ENCODE results near the gene SLC25A45. TPM values are rescaled to one million over a fixed set of nuclear protein-coding genes. Genes with fewer than 3 reads are reported as not detected.
A peak's percentile ranks its signal among the peaks of the same experiment; 100 is the strongest.

Gene SLC25A45
- total RNA-seq, 1 donor from 2014 or later = 7.1 TPM

- no peak for DNase-seq (ENCODE audit: low spot score)
Observed at GRCh38 chr11:65389294-65389980, 7.0 kb upstream of the SLC25A45 start.

GRCh38 chr11:65388731-65389130 is 6.3 kb upstream of the SLC25A45 start:
- DNase-seq (ENCODE audit: low spot score) = no peak

DNA sequence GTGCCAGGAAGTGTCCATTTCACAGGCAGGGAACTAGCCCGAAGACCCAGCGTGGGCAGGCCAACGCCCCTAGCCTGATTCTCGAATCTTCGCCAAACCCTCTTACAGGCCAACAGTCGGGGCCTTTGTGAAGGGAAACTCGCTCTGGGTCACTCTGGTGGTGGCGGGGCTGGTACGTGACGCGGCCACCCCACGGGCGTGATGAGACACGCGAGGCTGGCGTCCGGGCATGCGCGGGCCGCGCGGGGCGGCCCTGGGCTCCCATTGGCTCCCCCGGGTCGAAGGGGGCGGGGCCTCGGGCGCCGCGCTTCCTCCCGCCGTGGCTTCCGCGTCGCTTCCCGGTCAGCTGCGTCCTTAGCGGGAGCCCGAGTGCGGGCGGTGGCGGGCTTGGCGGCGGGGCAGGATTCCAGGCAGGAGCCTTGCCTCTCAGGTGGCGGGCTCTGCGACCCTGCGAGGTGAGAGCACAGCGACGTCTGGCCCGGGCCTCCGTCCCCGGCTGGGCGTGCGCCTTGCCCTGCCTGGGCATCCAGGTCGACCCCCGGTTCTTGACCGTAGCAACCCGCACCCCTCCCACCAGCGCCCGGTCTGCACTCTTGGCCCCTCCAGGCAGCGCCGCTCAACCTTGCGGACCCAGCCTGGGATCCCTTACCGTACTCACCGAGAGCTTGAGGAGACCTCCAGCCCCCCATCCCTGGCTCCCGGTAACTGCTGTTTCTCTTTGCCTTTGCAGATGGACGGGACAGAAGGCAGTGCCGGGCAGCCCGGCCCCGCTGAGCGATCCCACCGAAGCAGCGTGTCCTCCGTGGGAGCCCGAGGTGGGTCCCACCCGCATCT is 4.1 kb upstream of the SLC25A45 start, which contains the start of gene FRMD8:
Gene FRMD8, plus strand, starts transcription at position 331 of the 834 bp plus-strand sequence. Its CDS starts 400 bp downstream, at position 731.
- peak; percentile 93 for DNase-seq (ENCODE audit: low spot score)

DNA sequence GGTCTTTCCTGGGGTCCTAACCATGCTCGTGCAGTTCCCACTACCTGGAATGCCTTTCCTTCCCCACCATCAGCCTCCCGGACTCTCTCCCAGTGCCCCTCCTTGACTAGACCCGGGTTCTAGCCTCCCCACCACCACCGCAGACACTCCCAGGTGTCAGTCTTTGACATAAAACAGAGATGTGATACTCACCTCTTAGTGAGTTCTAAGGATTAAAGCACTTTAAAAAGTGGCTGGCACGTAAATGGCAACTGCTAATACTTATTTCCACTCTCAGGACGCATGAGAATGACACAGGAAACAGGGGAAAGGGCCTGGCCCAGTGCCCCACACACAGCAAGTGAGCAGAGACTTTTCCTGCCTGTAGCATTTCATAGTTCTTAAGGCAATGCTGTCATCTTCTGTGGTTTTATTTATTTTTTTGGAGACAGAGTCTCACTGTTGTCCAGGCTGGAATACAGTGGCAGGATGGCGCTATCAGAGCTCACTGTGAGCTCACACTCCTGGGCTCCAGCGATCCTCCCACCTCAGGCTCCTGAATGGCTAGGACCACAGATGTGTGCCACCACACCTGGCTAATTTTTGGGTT is 1.9 kb upstream of the SLC25A45 start:
- no peak for DNase-seq (ENCODE audit: low spot score)

DNA sequence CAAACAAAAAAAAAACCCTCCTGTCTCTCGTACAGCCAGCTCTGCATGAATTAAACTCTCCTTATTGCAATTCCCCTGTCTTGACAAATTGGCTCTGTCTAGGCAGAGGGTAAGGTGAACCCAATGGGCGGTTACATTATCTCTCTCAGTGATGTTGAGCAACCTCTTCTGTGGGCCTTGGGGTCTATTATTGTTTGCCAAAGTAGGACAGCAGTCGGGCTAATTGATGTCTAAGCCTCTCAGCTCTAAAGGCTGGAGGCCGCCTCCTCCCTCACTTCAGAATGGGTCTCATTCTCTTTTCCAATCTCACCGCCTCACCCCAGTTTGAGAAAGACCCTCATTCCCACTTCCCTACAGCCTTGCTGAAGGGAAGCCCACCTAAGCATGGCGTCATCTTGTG is 1.3 kb upstream of the SLC25A45 start:
- DNase-seq (ENCODE audit: low spot score) = no peak

DNA sequence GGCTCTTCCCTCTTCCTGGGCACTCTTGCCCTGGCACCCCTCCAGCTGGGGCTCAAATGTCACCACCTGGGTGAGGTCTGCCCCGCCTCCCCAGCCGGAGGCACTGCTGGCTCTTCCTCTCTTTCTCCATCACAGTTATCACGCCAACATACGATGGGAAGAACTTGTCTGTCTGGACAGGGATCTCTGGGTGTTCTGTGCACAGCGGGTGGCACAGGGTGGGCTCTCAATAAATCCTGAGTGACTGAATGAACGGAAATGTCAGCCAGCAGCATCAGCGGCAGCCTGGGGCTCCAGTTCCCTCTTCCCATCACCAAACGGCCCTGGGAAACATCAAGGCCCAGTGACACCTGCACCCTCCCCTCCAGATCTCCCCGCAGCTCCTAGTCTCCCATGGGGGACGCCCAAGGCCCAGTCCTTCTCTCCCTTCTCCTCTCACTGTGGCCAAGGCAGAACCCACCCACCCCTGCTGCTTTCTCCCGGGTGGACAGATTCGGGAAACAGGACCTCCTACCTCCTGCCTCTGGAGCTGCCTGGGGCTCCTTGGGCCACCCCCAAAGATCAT is 440 bp upstream of the SLC25A45 start:
- no peak for DNase-seq (ENCODE audit: low spot score)

GRCh38 chr11:65381716-65382032 is 772 bp downstream of the SLC25A45 start:
- peak; percentile 93 for DNase-seq (ENCODE audit: low spot score)

DNA sequence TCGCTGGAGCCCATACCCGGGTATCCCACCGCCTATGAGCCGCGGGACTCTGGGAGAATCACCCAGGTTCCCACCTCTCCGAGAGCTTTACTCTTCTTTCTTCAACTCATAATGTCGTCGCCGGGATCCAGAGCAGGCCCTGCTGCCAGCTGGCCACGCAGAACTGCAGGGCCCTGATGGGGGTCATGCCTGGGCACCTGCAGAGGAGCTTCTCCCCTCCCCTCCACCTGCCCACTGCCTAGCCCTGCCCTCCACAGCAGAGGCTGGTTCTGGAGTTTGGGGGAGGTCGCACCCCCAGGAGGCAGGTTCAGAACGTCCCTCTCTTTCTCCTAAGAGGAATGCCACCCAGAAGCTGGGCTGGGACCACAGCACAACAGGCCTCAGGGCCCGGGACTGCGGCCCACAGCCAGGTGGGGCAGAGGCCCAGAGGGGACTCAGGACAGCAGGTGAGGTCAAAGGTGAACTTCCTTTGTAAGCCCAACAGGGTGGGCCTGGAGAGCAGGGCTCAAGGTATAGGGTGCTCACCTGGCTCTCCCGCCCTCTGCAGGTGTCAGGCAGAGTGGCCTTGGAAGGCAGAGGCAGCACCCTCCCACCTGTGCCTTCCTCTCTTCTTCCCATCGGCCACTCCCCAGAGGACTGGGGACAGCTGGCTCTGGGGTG is 1.9 kb downstream of the SLC25A45 start:
- DNase-seq (ENCODE audit: low spot score) = no peak

- no peak for DNase-seq (ENCODE audit: low spot score)
Observed at GRCh38 chr11:65379698-65380459, 2.6 kb downstream of the SLC25A45 start.

- DNase-seq (ENCODE audit: low spot score) = no peak
Observed at GRCh38 chr11:65378928-65379638, 3.4 kb downstream of the SLC25A45 start.

DNA sequence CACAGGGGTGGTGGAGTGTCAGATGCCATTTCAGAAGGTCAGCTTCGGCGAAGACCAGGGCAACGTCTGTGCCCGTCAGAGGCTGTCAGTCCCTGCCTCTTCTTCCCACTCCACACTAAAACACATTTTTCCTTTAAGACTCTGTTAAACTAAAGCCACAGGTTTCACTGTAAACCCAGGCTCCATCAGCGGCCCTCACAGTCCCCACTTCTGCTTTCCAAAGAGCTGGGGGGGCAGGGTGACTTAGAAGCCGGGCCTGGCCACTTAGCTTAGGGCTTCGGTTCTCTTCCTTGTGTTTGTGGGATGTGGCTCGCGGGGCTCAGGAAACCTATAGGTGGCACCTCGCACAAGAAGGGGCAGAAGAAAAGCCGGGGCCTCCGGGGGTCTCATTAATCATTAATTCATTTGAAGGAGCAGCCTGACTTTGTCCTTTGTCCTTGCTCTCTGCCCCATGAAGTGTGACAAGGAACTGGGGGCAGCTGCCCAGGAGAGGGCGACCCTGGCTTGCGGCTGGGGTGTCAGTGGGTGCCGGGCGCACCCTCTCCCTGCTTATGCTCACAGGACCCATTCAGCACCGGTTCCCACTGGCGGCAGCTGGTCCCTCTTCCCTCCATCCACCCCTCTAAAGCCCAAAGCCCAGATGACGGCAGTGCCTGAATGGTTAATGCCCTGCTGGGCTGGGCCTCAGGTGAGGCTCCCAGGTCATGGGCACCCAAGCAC is 4.1 kb downstream of the SLC25A45 start:
- no peak for DNase-seq (ENCODE audit: low spot score)

- no peak for DNase-seq (ENCODE audit: low spot score)
Observed at GRCh38 chr11:65377777-65378176, 4.7 kb downstream of the SLC25A45 start.

- no peak for DNase-seq (ENCODE audit: low spot score)
Observed at GRCh38 chr11:65377036-65377435, 5.4 kb downstream of the SLC25A45 start.

GRCh38 chr11:65376138-65376713 is 6.2 kb downstream of the SLC25A45 start:
- no peak for DNase-seq (ENCODE audit: low spot score)

GRCh38 chr11:65375012-65375411 is 7.4 kb downstream of the SLC25A45 start:
- no peak for DNase-seq (ENCODE audit: low spot score)

DNA sequence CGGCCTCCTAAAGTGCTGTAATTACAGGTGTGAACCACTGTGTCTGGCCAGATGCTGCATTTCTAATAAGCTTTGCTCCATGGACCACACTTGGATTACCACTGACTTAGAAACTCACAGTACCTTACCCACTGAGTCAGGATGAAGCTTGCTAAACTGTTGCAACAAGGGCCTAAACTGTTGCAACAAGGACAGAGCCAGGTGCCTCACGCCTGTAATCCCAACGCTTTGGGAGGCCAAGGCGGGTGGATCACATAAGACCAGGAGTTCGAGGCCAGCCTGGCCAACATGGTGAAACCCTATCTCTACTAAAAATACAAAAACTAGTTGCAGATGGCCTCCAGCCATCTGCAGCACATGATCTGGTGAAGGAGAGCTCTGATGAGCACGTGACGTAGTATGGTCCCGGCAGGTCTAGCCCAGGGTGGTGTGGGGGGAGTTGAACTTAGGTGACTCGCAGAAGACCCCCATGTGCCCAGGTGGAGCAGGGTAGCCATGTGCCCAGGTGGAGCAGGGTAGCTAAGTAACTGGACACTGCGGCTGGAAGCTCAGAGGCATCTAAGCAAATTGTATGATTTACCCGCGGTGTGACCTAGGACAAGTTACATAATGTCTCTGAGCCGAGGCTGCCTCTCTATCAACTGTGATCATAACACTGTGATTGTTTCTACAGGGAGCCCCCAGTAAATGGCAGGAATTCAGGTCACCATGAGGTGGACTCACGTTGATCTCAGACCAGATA is 8.4 kb downstream of the SLC25A45 start:
- no peak for DNase-seq (ENCODE audit: low spot score)

DNA sequence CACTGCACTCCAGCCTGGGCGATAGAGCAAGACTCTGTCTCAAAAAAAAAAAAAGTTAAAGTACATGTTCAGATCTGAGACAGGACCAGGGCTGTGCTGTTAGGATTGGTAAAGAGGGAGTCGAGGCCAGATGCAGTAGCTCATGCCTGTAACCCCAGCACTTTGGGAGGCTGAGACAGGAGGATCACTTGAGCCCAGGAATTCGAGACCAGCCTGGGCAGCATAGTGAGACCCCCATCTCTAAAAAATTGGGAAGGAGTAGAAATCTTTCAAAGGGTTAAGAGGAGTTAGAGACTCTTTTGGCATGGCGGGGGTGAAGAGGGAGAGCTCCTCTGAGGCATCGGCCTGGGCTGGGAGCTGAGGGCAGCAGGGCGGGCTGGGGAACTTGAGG is 11.8 kb downstream of the SLC25A45 start:
- DNase-seq (ENCODE audit: low spot score) = no peak

- DNase-seq (ENCODE audit: low spot score) = peak; percentile 45
Observed at GRCh38 chr11:65366340-65366773, 16.1 kb downstream of the SLC25A45 start.

GRCh38 chr11:65363770-65364169 is 18.7 kb downstream of the SLC25A45 start:
- no peak for DNase-seq (ENCODE audit: low spot score)
